ENCODE data around the gene PRSS3.
"Not testable (repeated sequence)": the region's sequence is repeated elsewhere in the genome, so short reads cannot be mapped to it uniquely, and the experiment has no call there.

Gene PRSS3

DNA sequence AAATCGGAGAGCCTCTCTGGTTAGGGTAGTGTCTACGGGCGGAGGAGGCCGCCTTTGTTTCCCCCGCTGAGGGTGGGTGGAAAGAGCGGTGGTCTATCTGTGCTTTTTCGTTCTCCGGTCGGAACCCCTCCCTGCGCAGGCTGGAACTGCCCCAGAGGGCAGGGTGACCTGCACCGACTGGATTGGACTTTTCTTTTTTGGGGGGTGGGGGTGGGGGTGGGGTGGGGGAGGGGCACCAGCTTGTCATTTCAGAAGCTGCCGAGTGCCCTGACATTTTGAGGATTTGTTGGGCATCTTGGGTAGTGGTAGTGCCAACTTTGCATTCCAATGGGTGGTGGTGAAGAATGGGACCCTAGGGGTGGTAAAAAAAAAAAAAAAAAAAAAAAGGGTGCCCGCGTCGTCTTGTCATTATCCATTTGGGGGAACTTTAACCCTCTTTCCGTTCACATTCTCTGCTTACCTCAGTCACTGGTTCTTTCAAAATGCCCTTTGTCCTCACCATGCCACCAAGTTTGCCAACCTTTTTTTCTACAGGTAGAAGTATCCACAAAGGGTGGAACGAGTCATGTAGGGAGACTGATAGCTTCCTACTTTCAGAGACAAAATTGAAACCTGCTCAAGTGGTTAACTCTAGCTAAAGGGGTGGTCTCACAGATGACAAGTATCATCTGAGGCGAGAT is 22.9 kb downstream of the PRSS3 start:
- DNase-seq (ENCODE audit: low read depth) = no peak

GRCh38 chr9:33818847-33819500 is 23.6 kb downstream of the PRSS3 start:
- no peak for DNase-seq (ENCODE audit: low read depth)

- DNase-seq (ENCODE audit: low read depth) = no peak
Measured at GRCh38 chr9:33820231-33820745, 24.9 kb downstream of the PRSS3 start.

GRCh38 chr9:33823801-33824200 is 28.4 kb downstream of the PRSS3 start:
- DNase-seq (ENCODE audit: low read depth) = no peak

GRCh38 chr9:33827285-33827684 is 31.9 kb downstream of the PRSS3 start:
- DNase-seq (ENCODE audit: low read depth) = not testable (repeated sequence)

- not testable (repeated sequence) for DNase-seq (ENCODE audit: low read depth)
Measured at GRCh38 chr9:33829641-33830230, 34.4 kb downstream of the PRSS3 start.

GRCh38 chr9:33835625-33836260 is 40.4 kb downstream of the PRSS3 start:
- no peak for DNase-seq (ENCODE audit: low read depth)

DNA sequence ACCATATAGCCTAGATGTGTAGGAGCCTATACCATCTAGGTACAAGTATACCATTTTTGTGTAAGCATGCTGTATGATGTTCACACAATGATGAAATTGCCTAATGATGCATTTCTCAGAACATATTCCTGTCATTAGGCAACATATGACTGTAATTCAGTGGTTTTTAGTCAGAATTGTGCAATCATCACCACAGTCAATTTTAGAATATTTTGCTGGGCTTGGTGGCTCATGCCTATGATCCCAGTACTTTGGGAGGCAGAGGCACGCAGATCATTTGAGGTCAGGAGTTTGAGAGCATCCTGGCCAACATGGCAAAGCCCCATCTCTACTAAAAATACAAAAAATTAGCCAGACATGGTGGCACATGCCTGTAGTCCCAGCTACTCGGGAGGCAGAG is 40.9 kb downstream of the PRSS3 start:
- DNase-seq (ENCODE audit: low read depth) = peak; percentile 18

DNA sequence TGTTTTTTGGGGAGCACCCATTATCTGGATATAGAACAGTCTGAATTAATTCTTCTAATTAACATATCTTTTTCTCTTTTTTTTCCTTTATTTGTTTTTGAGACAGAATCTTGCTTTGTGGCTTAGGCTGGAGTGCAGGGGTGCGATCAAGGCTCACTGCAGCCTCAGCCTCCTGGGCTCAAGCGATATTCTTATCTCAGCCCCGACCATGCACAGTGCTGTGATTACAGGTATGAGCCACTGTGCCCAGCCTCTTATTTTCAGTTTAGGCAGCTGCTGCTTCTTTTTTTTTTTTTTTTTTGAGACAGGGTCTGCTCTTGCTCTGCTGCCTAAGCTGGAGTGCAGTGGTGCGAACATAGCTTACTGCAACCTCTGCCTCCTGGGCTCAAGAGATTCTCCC is 41.8 kb downstream of the PRSS3 start:
- no peak for DNase-seq (ENCODE audit: low read depth)

- no peak for DNase-seq (ENCODE audit: low read depth)
Measured at GRCh38 chr9:33840381-33840780, 45.0 kb downstream of the PRSS3 start.

- DNase-seq (ENCODE audit: low read depth) = no peak
Measured at GRCh38 chr9:33843312-33843961, 48.1 kb downstream of the PRSS3 start.

DNA sequence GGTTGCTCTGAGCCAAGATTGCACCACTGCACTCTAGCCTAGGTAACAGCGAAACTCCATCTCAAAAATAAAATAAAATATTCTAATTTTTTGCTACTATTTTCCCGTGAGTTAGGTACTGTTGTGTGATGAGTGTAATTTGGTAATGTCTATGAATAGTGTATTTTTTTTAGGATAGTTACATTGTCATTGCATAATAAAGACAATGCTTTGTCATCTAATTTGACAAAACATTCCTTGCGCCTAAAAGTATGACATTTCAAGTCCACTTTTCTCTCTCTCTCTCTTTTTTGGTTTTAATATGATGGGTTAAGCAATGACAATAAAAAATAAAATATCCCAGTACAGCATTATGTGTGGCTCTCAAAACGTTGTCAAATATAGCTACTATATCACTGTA is 50.9 kb downstream of the PRSS3 start:
- no peak for DNase-seq (ENCODE audit: low read depth)

- not testable (repeated sequence) for DNase-seq (ENCODE audit: low read depth)
Measured at GRCh38 chr9:33847894-33848205, 52.5 kb downstream of the PRSS3 start.
